HepG2 (cell line): ENCODE measurements around the gene B4GALT4. TPM values are rescaled to one million over a fixed set of nuclear protein-coding genes. Genes with fewer than 3 reads are reported as not detected.
A peak's percentile ranks its signal among the peaks of the same experiment; 100 is the strongest.

ENCODE experiments used
- ATAC-seq: fragments of 200-7000 bp; cut with Tn5 transposase; 3 replicates; pipeline ENCODE4 v1.9.1; 2020; ENCODE audit warnings: mild to moderate bottlenecking, moderate library complexity
- BruUV-seq: library from RNA; stranded (reverse); fragments of 400-500 nt; replicated peaks from 2 replicates; lab custom pipeline; 2021; lab: Mats Ljungman, UMichigan
- CTCF ChIA-PET: fragments of 300-600 bp; formaldehyde crosslinking; extraction: SDS; loops from one replicate; lab custom pipeline; 2021; ENCODE audit warnings: low total read pairs, inconsistent platforms, low intra/inter-chr PET ratio; lab: Yijun Ruan, JAX
- POLR2A ChIA-PET: fragments of 350-600 bp; sonication (Branson Sonifier 250); formaldehyde crosslinking; loops from one replicate; lab custom pipeline; 2020; ENCODE audit warnings: antibody characterized with exemption, inconsistent platforms; lab: Yijun Ruan, JAX
- DNase-seq: peaks from one replicate; pipeline ENCODE4 v3.0.0-alpha.2; 2015; ENCODE audit warnings: low spot score
- FAIRE-seq: peaks from 3 replicates; lab custom pipeline; 2011; peaks lifted over from hg19 to GRCh38; lab: Jason Lieb, UNC
- H2AFZ ChIP-seq: one replicate; pipeline ENCODE4 v1.6.1; 2011; ENCODE audit warnings: low read length, inconsistent platforms
- H3K27ac ChIP-seq: fragments of 300-600 bp; 3 replicates; pipeline ENCODE4 v1.8.0; 2011; ENCODE audit warnings: mixed run types, mild to moderate bottlenecking, mixed read lengths, low read length, inconsistent platforms; ENCODE audit not compliant: insufficient read depth; ENCODE audit errors: extremely low read length
- H3K27me3 ChIP-seq, 2 experiments: fragments of 200-600 bp in 1 of 2; 2 replicates in 1 of 2; 3 replicates in 1 of 2; pipeline versions ENCODE4 v1.6.0 to v1.8.0; 2011; ENCODE audit warnings: low read length in 2 of 2, mild to moderate bottlenecking in 2 of 2, moderate library complexity in 2 of 2, inconsistent platforms in 1 of 2; ENCODE audit not compliant: insufficient read depth in 2 of 2, control insufficient read depth in 1 of 2
- H3K36me3 ChIP-seq, 2 experiments: fragments of 200-600 bp in 1 of 2; replicated peaks in 1 of 2; 2 replicates in 1 of 2; 3 replicates in 1 of 2; pipeline versions ENCODE4 v1.5.1 to v1.8.0; 2011; ENCODE audit warnings: low read length in 2 of 2, inconsistent platforms in 1 of 2; ENCODE audit not compliant: insufficient read depth in 2 of 2, control insufficient read depth in 1 of 2
- H3K4me1 ChIP-seq: 2 replicates; pipeline ENCODE4 v1.5.1; 2012; ENCODE audit warnings: low read length, inconsistent platforms; ENCODE audit not compliant: insufficient read depth
- H3K4me2 ChIP-seq: 2 replicates; pipeline ENCODE4 v1.6.0; 2011; ENCODE audit warnings: low read depth, low read length, inconsistent platforms
- H3K4me3 ChIP-seq, 3 experiments: fragments of 200-600 bp in 1 of 3; sonication (generic), shearing (Covaris generic) in 1 of 3; replicated peaks in 1 of 3; 2 replicates each; pipeline ENCODE4 v1.5.1; 2011 to 2016; ENCODE audit warnings: low read length in 3 of 3, inconsistent platforms in 2 of 3, low read depth in 2 of 3, mild to moderate bottlenecking in 2 of 3, control low read depth in 1 of 3, mixed read lengths in 1 of 3; ENCODE audit not compliant: insufficient read depth in 1 of 3
- H3K79me2 ChIP-seq: one replicate; pipeline ENCODE4 v1.6.1; 2011; ENCODE audit warnings: low read length, inconsistent platforms; ENCODE audit not compliant: insufficient read depth
- H3K9ac ChIP-seq: 2 replicates; pipeline ENCODE4 v1.6.0; 2011; ENCODE audit warnings: mild to moderate bottlenecking, low read depth, low read length, inconsistent platforms; ENCODE audit not compliant: insufficient read depth
- H3K9me3 ChIP-seq: 2 replicates; pipeline ENCODE4 v1.5.1; 2012; ENCODE audit warnings: mild to moderate bottlenecking, low read length
- H4K20me1 ChIP-seq: 2 replicates; pipeline ENCODE4 v1.6.0; 2011; ENCODE audit warnings: inconsistent platforms, mild to moderate bottlenecking, low read length, moderate library complexity; ENCODE audit not compliant: insufficient read depth
- CCDC6 ChIP-seq: sonication (generic); formaldehyde crosslinking; IDR thresholded peaks from 2 replicates; pipeline ENCODE4 v1.8.1; 2022; ENCODE audit warnings: mild to moderate bottlenecking, missing genetic modification reagents, moderate library complexity
- FOXA1 ChIP-seq, 2 experiments: fragments of 450-650 bp in 1 of 2; sonication (generic) in 1 of 2; formaldehyde crosslinking in 1 of 2; IDR thresholded peaks; 2 replicates each; pipeline versions ENCODE4 v1.4.0 to v1.6.1; 2016 to 2020; ENCODE audit warnings: missing genetic modification reagents in 1 of 2
- HOXA3 ChIP-seq: sonication (generic); formaldehyde crosslinking; IDR thresholded peaks from 2 replicates; pipeline ENCODE4 v1.5.0; 2020; ENCODE audit warnings: missing genetic modification reagents
- MED13 ChIP-seq: sonication (generic); formaldehyde crosslinking; IDR thresholded peaks from 2 replicates; pipeline ENCODE4 v1.5.0; 2020; ENCODE audit warnings: missing genetic modification reagents
- NCOR1 ChIP-seq: fragments of 200-600 bp; sonication (generic); IDR thresholded peaks from 2 replicates; pipeline ENCODE4 v1.7.0; 2017; ENCODE audit warnings: antibody characterized with exemption, low read length, borderline replicate concordance
- POLR2AphosphoS5 ChIP-seq: IDR thresholded peaks from 2 replicates; pipeline ENCODE4 v1.6.1; 2012; ENCODE audit warnings: low read depth, low read length
- PTBP1 ChIP-seq: fragments of 200-400 bp; formaldehyde crosslinking; IDR thresholded peaks from 2 replicates; pipeline ENCODE4 v1.6.1; 2018; ENCODE audit warnings: low read length, low read depth; ENCODE audit not compliant: poor library complexity, severe bottlenecking
- ZNF317 ChIP-seq: sonication (generic); formaldehyde crosslinking; IDR thresholded peaks from 2 replicates; pipeline ENCODE4 v1.5.0; 2020; ENCODE audit warnings: mild to moderate bottlenecking, missing genetic modification reagents
- ZNF605 ChIP-seq: sonication (generic); formaldehyde crosslinking; IDR thresholded peaks from 2 replicates; pipeline ENCODE4 v1.8.0; 2022; ENCODE audit warnings: mild to moderate bottlenecking, missing genetic modification reagents
- ZNF629 ChIP-seq: sonication (generic); formaldehyde crosslinking; conservative IDR thresholded peaks from 2 replicates; pipeline ENCODE4 v1.5.0; 2020; ENCODE audit warnings: missing genetic modification reagents
- ZSCAN20 ChIP-seq: sonication (generic); formaldehyde crosslinking; IDR thresholded peaks from 2 replicates; pipeline ENCODE4 v1.4.0; 2020; ENCODE audit warnings: missing genetic modification reagents, mild to moderate bottlenecking, borderline replicate concordance
- WGBS: methylation state at CpG from one replicate; pipeline ENCODE4 v1.1.6; 2017; ENCODE audit warnings: low lambda C conversion rate; 5-methylcytosine and 5-hydroxymethylcytosine counted together
- in situ Hi-C: cut with HindIII; loops from 2 replicates; pipeline ENCODE4 v1.10.0; 2017; ENCODE audit warnings: low pct_unique_long_range_greater_than_20kb; ENCODE audit not compliant: extremely low pct_ligation_motif_present
- intact Hi-C: fragments of 100-400 bp; cut with micrococcal nuclease; formaldehyde crosslinking; loops from one replicate; pipeline ENCODE4 v1.10.0; 2022; ENCODE audit not compliant: unreplicated experiment
- polyA plus RNA-seq, 8 experiments: library from polyadenylated mRNA; depleted of rRNA in 3 of 8; stranded (reverse) in 7 of 8; unstranded in 1 of 8; fragments of >200 nt; fragmentation: Illumina TruSeq in 4 of 8; extraction: Trizol in 4 of 8; gene quantifications; 2 replicates each; pipeline versions ENCODE4 v1.2.1 to v1.2.3, GENCODE V29; 2011 to 2016; ENCODE audit warnings: low read depth in 4 of 8, missing spikeins in 1 of 8, mixed read lengths in 1 of 8; ENCODE audit not compliant: insufficient read depth in 1 of 8
- total RNA-seq, 5 experiments: library from RNA; depleted of rRNA; stranded (reverse); fragments of >200 nt; fragmentation: Illumina TruSeq; extraction: Trizol; gene quantifications; 2 replicates each; pipeline ENCODE4 v1.2.3, GENCODE V29; 2016; ENCODE audit warnings: low read depth in 1 of 5
- TF ChIP-seq, protein P1 (sequence below): sonication (generic); formaldehyde crosslinking; IDR thresholded peaks from 2 replicates; pipeline ENCODE4 v1.4.0; 2020; ENCODE audit warnings: missing genetic modification reagents, mild to moderate bottlenecking, borderline replicate concordance
- TF ChIP-seq, protein P2 (sequence below): sonication (generic); IDR thresholded peaks from 2 replicates; pipeline ENCODE4 v1.6.1; 2016; ENCODE audit warnings: low read depth, borderline replicate concordance
- TF ChIP-seq, protein P3 (sequence below): sonication (generic); formaldehyde crosslinking; IDR thresholded peaks from 2 replicates; pipeline ENCODE4 v1.4.0; 2020; ENCODE audit warnings: missing genetic modification reagents
- TF ChIP-seq, protein P4 (sequence below): sonication (generic); formaldehyde crosslinking; IDR thresholded peaks from 2 replicates; pipeline ENCODE4 v1.8.1; 2023; ENCODE audit warnings: mild to moderate bottlenecking, missing genetic modification reagents, borderline replicate concordance
- TF ChIP-seq, protein P5 (sequence below): sonication (generic); formaldehyde crosslinking; IDR thresholded peaks from 2 replicates; pipeline ENCODE4 v1.8.0; 2022; ENCODE audit warnings: missing genetic modification reagents, mild to moderate bottlenecking, moderate library complexity, borderline replicate concordance

The B4GALT4 gene
- total and polyA plus RNA-seq, 2 of the 13 experiments (the other 11 are each of a cell fraction or from before 2014, with no cell fraction given): 16.9 to 29.0 TPM

DNA sequence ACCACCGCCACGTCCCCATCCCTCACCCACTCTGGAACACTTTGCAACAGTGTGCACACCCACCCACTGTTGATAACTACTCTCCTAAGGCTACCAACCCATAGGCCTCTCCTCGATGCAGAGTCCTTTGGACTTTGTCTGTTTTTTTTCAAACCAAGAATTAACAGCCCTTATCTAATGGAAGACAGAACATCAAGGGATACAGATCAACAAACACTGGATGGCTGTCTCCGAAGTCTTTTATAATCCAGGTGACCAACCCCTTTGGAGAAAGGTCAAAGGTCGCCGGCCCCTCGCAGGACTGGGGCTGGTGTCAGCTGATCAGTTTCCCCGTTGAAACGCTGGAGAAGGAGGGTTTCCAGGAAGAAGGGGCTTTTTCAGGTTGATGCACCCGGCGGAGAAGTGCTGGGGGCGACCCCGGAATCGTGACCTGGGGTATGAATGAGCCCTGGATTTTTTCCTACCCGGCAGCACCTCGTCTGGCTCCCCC lies 532 bp downstream of the B4GALT4 start:
- FAIRE-seq: peak; percentile 87
- TF ChIP-seq, protein P1, sequence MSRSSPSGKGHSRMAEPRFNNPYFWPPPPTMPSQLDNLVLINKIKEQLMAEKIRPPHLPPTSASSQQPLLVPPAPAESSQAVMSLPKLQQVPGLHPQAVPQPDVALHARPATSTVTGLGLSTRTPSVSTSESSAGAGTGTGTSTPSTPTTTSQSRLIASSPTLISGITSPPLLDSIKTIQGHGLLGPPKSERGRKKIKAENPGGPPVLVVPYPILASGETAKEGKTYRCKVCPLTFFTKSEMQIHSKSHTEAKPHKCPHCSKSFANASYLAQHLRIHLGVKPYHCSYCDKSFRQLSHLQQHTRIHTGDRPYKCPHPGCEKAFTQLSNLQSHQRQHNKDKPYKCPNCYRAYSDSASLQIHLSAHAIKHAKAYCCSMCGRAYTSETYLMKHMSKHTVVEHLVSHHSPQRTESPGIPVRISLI: peak; percentile 83
- peak; percentile 12; the same call in 1 of the 2 replicates for TF ChIP-seq ZNF605 (CRISPR knock-in tag)
- TF ChIP-seq NCOR1: peak; percentile 35; the same call in 1 of the 2 replicates
- no peak for TF ChIP-seq ZNF629 (CRISPR knock-in tag)
- TF ChIP-seq FOXA1 (IDR thresholded peaks at IDR 0.05): no peak
- no peak for TF ChIP-seq FOXA1 (CRISPR knock-in tag; IDR thresholded peaks at IDR 0.05)
- peak; percentile 13; the same call in 1 of the 2 replicates for TF ChIP-seq CCDC6 (CRISPR knock-in tag)
- TF ChIP-seq, protein P2, sequence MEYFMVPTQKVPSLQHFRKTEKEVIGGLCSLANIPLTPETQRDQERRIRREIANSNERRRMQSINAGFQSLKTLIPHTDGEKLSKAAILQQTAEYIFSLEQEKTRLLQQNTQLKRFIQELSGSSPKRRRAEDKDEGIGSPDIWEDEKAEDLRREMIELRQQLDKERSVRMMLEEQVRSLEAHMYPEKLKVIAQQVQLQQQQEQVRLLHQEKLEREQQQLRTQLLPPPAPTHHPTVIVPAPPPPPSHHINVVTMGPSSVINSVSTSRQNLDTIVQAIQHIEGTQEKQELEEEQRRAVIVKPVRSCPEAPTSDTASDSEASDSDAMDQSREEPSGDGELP: peak; percentile 91
- TF ChIP-seq, protein P3, sequence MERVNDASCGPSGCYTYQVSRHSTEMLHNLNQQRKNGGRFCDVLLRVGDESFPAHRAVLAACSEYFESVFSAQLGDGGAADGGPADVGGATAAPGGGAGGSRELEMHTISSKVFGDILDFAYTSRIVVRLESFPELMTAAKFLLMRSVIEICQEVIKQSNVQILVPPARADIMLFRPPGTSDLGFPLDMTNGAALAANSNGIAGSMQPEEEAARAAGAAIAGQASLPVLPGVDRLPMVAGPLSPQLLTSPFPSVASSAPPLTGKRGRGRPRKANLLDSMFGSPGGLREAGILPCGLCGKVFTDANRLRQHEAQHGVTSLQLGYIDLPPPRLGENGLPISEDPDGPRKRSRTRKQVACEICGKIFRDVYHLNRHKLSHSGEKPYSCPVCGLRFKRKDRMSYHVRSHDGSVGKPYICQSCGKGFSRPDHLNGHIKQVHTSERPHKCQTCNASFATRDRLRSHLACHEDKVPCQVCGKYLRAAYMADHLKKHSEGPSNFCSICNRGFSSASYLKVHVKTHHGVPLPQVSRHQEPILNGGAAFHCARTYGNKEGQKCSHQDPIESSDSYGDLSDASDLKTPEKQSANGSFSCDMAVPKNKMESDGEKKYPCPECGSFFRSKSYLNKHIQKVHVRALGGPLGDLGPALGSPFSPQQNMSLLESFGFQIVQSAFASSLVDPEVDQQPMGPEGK (CRISPR knock-in tag): no peak; the same call in none of the 2 replicates
- TF ChIP-seq HOXA3: peak; percentile 30
- TF ChIP-seq ZNF317 (CRISPR knock-in tag): peak; percentile 16; the same call in 1 of the 2 replicates
- TF ChIP-seq, protein P4, sequence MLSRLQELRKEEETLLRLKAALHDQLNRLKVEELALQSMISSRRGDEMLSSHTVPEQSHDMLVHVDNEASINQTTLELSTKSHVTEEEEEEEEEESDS (CRISPR knock-in tag): no peak
- TF ChIP-seq, protein P5, sequence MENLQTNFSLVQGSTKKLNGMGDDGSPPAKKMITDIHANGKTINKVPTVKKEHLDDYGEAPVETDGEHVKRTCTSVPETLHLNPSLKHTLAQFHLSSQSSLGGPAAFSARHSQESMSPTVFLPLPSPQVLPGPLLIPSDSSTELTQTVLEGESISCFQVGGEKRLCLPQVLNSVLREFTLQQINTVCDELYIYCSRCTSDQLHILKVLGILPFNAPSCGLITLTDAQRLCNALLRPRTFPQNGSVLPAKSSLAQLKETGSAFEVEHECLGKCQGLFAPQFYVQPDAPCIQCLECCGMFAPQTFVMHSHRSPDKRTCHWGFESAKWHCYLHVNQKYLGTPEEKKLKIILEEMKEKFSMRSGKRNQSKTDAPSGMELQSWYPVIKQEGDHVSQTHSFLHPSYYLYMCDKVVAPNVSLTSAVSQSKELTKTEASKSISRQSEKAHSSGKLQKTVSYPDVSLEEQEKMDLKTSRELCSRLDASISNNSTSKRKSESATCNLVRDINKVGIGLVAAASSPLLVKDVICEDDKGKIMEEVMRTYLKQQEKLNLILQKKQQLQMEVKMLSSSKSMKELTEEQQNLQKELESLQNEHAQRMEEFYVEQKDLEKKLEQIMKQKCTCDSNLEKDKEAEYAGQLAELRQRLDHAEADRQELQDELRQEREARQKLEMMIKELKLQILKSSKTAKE (CRISPR knock-in tag): 0 out of 2 replicates have a peak, but pooled peaks have one; percentile 4
- no peak for TF ChIP-seq ZSCAN20 (CRISPR knock-in tag)
- no peak for TF ChIP-seq PTBP1
- TF ChIP-seq POLR2AphosphoS5: peak; percentile 30; the same call in 1 of the 2 replicates
- TF ChIP-seq MED13: no peak

More for the DNA sequence above, 532 bp downstream of the B4GALT4 start:
- no peaks in the 10 kb centered on the region for H3K9me3 ChIP-seq
- BruUV-seq: no TSS peak
- H3K9ac ChIP-seq: peak overlapping the region; percentile 81
- DNase-seq (peak; percentile 77), ATAC-seq (peak; percentile 58)
- intact Hi-C loops (loop anchor here (2.0 kb wide), 1 partner anchor 357 kb away; no protein-coding TSS in a partner anchor), in situ Hi-C loops (no loop called here)
- no peaks in the 10 kb centered on the region for H4K20me1 ChIP-seq
- CTCF ChIA-PET: interaction anchor here (2.5 kb wide), 1 partner anchor 95 kb away, joined by 18 read pairs; the partner anchor contains the start of gene TEX55
- H3K4me2 ChIP-seq: peak overlapping the region; percentile 95
- H2AFZ ChIP-seq: no peak overlapping the region
- under 1% methylated on average over 9 of the region's 16 CpGs for WGBS
- peak overlapping the region; percentile 98 for H3K27ac ChIP-seq
- no peaks in the 10 kb centered on the region for H3K27me3 ChIP-seq
- peaks cover 19% of the 10 kb centered on the region for H3K79me2 ChIP-seq
- peaks cover 20% of the 10 kb centered on the region for H3K4me1 ChIP-seq
- peaks cover 0 to 11% of the 10 kb centered on the region in 2 experiments; a peak in 4 of 5 replicates for H3K36me3 ChIP-seq
- H3K4me3 ChIP-seq: peak overlapping the region; percentile 72 to 85 (median 82)
- POLR2A ChIA-PET: interaction anchor here (0.9 to 2.1 kb wide), 10 partner anchors 13 to 1109 kb away, joined by 3 to 18 read pairs (median 4); partner anchors contain the start of genes LRRC58, POGLUT1, TIMMDC1 and TMEM39A
